Panc1 (cell line): ENCODE data around the gene CYB5D1.

Experiments used
- POLR2AphosphoS5 ChIP-seq: IDR thresholded peaks from 2 replicates; pipeline ENCODE4 v1.6.1; 2012; ENCODE audit warnings: mild to moderate bottlenecking, low read depth, low read length, moderate library complexity
- SIN3A ChIP-seq: IDR thresholded peaks from 2 replicates; pipeline ENCODE4 v1.6.1; 2012; ENCODE audit warnings: low read depth, mild to moderate bottlenecking, low read length, moderate library complexity, borderline replicate concordance; ENCODE audit not compliant: insufficient read depth
- TCF7L2 ChIP-seq: IDR thresholded peaks from 2 replicates; pipeline ENCODE4 v1.6.1; 2011; ENCODE audit warnings: mild to moderate bottlenecking, low read depth, low read length, inconsistent platforms
- TF ChIP-seq, protein P1 (sequence below): fragments of 450-650 bp; IDR thresholded peaks from 2 replicates; pipeline ENCODE4 v1.5.1; 2017; ENCODE audit warnings: mild to moderate bottlenecking
- TF ChIP-seq, protein P2 (sequence below), 2 experiments: IDR thresholded peaks; 2 replicates each; pipeline ENCODE4 v1.6.1; 2011 to 2012; ENCODE audit warnings: low read depth in 2 of 2, control low read depth in 1 of 2, low read length in 1 of 2, mild to moderate bottlenecking in 1 of 2, moderate library complexity in 1 of 2; ENCODE audit not compliant: insufficient read depth in 1 of 2

DNA sequence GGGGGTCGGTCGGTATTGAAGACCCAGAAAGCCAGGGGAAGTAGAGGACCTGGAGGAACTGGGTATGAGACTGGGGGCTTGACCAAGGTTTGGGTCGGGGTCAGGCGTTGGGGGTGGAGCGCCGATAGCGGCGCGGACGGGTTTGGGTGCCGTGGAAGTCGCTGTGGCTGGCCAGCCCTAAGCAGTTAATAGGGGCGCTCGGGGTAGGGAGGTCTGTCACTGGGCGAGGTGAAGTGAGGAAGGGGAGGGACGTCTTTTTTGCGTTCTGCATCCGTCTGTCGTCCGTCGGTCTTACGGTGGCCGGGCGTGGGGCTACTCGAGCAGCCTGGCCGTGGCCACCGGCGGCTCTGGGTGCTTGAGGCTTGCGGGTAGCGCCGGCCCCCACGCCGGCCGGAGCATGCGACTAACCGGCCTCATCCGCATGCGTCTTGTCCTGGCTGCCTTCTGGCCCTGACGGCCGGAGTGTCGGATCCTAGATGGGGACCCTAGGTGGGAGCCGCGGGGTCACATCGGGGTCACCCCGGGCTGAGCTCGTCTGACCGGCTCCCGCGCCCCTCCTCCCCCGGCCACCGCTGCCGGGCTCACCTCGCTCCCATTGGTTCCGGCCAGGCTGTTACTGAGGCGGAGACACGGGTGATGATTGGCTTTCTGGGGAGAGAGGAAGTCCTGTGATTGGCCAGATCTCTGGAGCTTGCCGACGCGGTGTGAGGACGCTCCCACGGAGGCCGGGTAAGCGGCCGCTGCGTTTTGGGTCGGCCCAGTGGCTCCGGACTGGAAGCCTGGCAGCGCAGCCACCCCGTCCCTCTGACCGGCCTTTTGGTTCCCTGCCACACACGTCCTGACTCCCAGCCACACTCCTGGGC, 13.3 kb upstream of the CYB5D1 start:
- TF ChIP-seq, protein P1, sequence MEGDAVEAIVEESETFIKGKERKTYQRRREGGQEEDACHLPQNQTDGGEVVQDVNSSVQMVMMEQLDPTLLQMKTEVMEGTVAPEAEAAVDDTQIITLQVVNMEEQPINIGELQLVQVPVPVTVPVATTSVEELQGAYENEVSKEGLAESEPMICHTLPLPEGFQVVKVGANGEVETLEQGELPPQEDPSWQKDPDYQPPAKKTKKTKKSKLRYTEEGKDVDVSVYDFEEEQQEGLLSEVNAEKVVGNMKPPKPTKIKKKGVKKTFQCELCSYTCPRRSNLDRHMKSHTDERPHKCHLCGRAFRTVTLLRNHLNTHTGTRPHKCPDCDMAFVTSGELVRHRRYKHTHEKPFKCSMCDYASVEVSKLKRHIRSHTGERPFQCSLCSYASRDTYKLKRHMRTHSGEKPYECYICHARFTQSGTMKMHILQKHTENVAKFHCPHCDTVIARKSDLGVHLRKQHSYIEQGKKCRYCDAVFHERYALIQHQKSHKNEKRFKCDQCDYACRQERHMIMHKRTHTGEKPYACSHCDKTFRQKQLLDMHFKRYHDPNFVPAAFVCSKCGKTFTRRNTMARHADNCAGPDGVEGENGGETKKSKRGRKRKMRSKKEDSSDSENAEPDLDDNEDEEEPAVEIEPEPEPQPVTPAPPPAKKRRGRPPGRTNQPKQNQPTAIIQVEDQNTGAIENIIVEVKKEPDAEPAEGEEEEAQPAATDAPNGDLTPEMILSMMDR: no peak
- TF ChIP-seq POLR2AphosphoS5: peak; percentile 26
- TF ChIP-seq, protein P2, sequence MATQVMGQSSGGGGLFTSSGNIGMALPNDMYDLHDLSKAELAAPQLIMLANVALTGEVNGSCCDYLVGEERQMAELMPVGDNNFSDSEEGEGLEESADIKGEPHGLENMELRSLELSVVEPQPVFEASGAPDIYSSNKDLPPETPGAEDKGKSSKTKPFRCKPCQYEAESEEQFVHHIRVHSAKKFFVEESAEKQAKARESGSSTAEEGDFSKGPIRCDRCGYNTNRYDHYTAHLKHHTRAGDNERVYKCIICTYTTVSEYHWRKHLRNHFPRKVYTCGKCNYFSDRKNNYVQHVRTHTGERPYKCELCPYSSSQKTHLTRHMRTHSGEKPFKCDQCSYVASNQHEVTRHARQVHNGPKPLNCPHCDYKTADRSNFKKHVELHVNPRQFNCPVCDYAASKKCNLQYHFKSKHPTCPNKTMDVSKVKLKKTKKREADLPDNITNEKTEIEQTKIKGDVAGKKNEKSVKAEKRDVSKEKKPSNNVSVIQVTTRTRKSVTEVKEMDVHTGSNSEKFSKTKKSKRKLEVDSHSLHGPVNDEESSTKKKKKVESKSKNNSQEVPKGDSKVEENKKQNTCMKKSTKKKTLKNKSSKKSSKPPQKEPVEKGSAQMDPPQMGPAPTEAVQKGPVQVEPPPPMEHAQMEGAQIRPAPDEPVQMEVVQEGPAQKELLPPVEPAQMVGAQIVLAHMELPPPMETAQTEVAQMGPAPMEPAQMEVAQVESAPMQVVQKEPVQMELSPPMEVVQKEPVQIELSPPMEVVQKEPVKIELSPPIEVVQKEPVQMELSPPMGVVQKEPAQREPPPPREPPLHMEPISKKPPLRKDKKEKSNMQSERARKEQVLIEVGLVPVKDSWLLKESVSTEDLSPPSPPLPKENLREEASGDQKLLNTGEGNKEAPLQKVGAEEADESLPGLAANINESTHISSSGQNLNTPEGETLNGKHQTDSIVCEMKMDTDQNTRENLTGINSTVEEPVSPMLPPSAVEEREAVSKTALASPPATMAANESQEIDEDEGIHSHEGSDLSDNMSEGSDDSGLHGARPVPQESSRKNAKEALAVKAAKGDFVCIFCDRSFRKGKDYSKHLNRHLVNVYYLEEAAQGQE (IDR thresholded peaks at IDR 0.05; ENCODE audit: insufficient read depth in 1 of 2, low read depth in 2 of 2, low read length in 1 of 2): no peak
- no peak for TF ChIP-seq SIN3A
- TF ChIP-seq TCF7L2: no peak
